Measurements from ENCODE around the gene SAMD10. TPM values are rescaled to one million over a fixed set of nuclear protein-coding genes. Genes with fewer than 3 reads are reported as not detected.
"Not testable (repeated sequence)": the region's sequence is repeated elsewhere in the genome, so short reads cannot be mapped to it uniquely, and the experiment has no call there.

The SAMD10 gene
- polyA plus RNA-seq, 1 donor: 7.5 TPM

DNA sequence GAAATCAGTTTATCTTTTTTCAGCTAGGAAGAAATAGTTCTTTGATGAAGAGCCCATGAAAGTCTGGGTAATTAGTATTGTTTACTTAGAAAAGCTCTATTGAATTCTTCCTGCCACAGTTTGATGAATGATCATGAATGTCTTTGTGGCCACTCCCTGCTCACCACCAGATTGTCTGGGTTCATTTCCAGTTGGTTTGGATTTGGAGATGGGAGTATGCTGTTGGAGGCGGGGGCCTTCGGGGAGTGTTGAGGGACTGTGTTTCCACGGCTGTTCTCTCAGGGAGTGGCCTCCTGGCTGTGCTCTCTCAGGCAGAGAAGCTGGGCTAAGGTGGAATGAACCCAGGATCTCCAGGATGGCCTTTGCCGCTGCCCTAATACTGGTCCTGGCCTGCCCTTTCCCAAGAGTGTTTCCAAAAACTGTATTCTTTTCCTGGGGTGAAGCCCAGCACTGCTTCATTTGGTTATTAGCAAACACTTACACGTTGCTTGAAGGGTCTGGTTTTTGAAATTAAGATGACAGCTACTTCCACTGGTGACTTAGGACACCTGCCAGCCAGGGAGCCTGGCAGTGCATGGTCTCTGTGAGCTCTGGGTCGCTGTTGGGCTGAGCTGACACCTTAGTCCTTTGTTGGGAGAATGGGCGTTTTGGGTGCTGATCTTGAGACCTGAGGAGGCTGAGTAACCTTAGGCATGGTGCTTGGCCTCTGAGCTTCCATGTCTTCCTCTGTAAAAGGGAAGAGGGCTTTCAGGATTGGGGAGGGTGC, 24.7 kb upstream of the SAMD10 start:
- DNase-seq: no peak

- no peak for DNase-seq
Measured at GRCh38 chr20:64001607-64002011, 22.2 kb upstream of the SAMD10 start.

GRCh38 chr20:64000906-64001305, 21.5 kb upstream of the SAMD10 start:
- no peak for DNase-seq

DNA sequence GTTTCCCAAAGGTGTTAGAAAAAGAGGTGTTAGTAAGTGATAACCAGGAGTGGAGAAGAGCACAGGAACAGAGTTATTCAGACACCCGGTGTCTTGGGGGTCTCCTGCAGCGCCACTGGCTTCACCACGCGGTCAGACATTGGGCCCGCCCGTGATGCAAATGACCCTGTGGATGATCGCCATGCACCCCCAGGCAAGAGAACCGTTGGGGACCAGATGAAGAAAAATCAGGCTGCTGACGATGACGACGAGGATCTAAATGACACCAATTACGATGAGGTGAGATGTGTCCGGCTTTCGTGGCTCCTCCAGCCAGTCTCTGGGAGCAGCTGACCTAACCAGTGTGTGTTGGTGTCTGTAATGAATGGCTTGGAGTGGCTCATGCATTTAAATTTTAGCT, 3.5 kb upstream of the SAMD10 start:
- DNase-seq: no peak

DNA sequence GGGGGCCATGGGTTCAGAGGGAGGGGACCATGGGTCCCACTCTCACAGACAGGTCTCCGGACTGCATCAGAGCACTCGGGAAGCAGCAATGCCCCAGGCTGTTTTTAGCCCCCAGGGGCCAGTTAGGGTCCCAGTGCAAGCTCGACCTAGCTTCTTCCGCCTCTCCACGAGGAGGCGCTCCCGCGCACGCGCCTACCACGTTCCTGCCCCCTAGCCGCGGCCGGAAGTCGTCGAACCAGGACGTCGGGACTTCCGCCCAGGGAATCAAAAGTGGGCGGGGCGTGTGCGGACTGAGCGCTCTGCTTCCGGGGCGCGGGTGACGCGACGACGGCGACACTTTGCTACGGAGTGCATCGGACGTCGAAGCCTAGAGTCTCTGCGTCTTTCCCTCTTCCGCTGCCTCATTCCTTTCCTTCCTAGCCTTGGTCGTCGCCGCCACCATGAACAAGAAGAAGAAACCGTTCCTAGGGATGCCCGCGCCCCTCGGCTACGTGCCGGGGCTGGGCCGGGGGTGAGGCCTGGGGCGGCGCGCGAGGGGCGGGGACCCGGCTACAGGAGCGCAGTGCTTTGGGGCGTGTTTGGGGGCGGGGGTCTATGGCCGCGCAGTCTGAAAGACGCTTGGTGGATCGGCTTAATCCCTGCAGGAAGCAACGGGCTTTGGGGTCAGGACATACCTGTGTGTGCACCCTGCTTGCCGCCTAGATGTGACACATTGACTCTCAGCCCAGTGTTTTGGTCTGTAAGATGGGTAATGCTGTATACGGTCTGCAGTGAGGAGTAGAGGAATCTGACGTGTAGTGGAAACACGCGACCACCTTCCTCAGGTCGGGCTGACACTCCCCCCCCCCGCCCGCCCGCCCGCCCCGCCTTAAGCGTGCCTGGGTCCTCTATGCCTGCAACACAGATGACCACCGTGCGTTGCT, 1.6 kb upstream of the SAMD10 start, which contains the start of gene PRPF6:
PRPF6 (plus strand) TSS at position 327 of the 923 bp plus-strand sequence; CDS start at position 441, 114 bp downstream.
- DNase-seq: peak; percentile 94

DNA sequence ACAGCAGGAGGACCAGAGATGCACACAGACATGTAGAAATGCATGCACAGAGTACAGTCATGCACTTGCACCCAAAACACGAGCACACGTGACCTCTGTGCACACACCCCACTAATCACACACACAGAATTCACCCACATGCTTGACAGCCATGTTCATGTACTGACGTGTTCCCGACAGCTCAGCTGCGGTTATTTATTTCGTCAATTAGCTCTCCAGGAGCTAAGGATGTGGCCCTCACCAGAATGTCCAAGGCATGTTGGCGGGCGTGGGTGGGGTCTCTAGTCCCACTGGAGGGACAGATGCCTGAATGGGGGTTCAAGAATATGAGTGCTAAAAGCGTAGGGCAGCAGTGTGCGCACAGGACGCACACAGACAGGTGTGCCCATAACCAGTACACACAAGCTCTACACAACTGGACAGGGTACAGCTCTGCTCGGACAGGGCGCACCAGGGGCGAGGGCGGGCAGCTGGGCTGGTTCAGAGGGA, 919 bp upstream of the SAMD10 start:
- DNase-seq: no peak

DNA sequence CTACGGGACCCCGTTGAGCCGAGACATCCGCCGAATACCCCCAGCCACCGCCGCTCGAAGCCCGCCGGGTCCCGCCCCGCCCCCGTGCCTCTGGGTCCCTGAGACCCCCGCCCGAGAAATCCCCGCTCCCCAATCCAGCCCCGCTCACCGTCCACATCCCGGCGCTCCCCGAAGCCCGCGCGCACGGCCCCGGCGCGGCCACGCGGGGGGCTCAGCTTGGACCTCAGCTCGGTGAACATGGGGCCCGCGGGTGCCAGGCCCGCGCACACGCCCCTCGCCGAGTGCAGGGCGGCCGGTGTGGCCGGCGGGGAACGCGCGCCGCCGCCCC, 249 bp downstream of the SAMD10 start:
- DNase-seq: no peak

DNA sequence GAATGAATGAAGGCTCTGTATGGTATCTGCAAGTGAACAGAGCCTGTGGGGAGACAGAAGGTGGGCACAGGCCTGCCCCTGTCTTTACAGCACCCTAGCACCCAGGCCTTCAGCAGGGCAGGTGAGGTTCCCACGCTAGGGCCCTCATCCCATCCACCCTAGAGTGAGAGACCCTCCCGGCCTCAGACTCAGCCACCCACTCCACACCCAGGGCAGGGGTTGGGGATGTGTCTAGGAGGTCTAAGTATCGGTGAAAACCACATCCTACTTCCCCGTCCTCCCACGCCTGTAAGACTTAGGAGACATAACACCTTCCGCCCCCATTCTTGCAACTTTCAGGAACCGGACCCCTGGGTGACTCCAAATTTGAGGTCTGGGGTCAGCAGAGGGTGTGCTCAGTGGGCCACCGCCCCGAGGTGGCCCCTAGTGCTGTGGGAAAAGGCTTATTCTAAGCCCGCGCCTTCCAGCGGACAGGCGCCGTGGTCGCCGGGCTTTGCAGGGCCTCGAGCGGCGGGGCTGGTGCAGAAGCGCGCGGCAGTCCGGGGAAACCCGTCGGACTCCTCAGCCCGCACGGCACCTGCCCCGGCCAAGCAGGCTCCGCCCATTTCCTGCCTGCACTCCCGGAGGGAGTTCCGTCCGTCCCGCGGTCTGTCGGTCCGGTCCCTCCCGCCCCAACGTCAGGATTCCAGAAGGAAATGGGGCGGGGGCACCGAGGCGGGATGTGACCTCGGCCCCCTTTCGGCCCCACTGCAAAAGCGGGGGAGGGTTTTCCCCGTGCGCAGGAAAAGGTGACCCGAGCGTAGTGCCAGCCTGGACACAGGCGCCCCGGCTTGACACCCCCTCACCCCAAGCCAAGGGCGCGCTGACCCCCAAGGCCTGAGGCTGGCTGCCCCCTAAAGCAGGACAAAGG, 868 bp downstream of the SAMD10 start:
- no peak for DNase-seq

DNA sequence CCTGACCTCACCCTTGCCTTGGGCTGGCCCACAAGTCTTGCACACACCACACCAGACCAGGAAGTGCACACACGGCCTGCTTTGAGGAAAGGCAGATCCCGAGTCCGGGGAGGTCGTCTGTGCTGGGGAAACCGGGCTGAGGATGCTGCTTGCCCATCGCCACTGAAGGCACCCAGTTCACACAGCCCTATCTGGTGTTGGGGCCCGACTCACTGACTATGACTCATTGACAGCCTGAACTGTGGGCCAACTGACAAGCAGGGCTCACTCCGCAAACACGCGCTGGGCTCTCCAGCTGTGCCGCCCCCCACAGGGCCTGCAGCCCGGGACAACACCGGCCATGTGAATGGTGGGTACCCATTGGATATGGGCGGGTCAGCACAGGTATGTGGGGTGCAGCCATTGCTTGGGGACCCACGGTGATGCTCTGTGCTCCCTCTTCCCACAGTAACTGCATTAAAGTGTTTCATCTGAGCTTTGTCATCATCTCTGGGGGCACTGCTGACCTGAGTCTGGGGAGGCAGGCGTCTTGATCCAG, 1.6 kb downstream of the SAMD10 start:
- no peak for DNase-seq

DNA sequence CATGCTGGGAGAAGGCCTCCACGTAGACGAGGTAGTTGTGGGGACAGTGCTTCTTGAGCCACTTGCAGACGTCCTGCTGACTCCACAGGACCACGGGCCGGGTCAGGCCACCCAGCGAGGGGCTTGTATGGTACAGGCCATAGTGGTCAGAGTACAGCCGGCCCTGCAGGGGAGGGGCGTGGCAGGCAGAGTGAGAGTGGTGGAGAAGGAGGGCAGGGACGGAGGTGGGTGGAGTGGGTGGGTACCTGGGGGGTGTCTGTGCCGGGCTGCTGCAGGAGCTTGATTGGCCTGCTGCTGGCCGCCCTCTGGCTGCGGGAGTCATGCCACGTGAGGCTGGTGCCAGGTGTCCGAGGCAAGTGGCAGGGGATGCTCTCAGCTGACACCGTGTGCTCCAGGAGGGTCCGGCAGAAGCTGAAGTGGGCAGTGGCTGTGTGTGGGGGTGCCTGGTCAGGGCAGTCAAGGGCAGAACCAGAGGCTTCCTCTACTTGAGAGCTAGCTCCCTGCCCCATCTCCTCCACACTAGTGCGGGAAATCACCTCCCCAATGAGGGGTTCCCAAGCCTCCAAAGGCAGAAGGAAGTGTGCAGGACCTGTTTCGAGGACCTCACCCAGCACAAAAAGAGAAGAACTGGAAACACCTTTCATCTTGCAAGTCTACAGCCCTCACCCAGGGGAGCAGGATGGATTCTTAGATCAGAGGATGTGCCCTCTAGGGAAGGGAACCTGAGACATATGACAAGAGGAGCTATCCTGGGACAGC, 2.3 kb downstream of the SAMD10 start:
- no peak for DNase-seq

GRCh38 chr20:63976511-63976910, 2.9 kb downstream of the SAMD10 start:
- DNase-seq: not testable (repeated sequence)

- no peak for DNase-seq
Measured at GRCh38 chr20:63974402-63975200, 4.8 kb downstream of the SAMD10 start.

DNA sequence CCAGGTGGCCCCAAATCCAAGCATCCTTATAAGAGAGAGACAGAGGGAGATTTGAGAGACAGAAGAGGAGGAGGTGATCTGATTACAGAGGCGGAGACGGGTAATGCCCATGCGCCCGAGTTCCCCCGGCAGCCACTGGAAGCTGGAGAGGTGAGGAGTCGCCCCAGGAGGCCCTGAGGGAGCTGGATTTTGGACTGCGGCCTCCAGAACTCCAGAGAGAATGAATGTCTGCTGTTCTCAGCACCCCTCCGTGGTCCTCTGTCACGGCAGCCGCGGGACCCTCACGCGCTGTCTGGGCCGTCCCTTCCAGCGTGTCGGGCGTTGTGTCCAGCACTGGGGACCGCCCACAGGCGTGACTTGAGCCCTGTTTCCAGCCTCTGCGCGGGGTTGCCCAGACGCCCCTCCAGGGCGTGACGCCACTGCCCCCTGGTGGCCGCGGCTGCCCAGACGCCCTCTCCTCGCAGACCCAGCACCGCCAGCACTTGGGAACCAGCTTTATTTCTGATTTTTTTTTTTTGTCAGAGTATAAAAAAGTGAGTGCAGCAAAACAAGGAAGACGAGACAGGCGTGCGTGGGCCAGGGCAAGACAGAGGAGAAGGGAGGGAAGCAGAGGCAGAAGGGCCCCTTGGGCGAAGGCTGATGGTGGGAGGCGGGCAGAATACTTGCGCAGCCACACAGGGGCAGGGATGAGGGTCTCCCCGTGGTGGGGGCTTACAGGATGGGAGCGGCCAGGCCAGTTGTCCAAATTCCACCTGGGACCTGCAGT, 5.6 kb downstream of the SAMD10 start:
- peak; percentile 88 for DNase-seq

DNA sequence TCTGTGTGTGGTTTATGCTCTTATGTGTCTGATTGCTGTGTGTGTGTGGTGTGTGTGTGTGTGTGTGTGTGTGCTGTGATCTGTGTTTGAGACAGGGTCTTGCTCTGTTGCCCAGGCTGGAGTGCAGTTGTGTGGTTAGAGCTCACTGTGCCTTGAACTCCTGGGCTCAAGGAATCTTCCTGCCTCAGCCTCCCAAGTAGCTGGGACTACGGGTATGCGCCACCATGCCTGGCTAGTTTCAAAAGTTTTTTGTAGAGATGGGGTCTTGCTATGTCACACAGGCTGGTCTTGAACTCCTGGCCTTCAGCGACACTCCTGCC, 6.3 kb downstream of the SAMD10 start:
- no peak for DNase-seq

GRCh38 chr20:63972312-63973159, 6.9 kb downstream of the SAMD10 start:
- DNase-seq: no peak

DNA sequence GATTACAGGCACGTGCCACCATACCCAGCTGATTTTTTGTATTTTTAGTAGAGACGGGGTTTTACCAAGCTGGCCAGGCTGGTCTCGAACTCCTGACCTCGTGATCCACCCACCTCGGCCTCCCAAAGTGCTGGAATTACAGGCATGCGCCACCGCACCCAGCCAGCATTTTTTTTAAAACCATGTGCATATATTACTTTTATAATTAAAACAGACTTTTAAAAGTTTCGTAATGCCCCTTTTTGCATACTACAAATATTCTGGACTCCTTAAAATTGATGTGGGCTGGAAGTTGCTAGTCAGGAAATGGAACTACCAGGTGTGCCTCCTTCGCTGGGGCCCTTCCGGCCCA, 7.5 kb downstream of the SAMD10 start:
- DNase-seq: not testable (repeated sequence)

- DNase-seq: no peak
Measured at GRCh38 chr20:63970714-63971431, 8.6 kb downstream of the SAMD10 start.

Measured in left kidney (tissue), 2 donors.